NT2/D1 (cell line): ENCODE results near the gene APAF1.
A peak's percentile ranks its signal among the peaks of the same experiment; 100 is the strongest.
"Not testable (repeated sequence)": the region's sequence is repeated elsewhere in the genome, so short reads cannot be mapped to it uniquely, and the experiment has no call there.

ENCODE experiments used
- DNase-seq: peaks from one replicate; pipeline ENCODE4 v3.0.0-alpha.2; 2011; ENCODE audit warnings: low read depth, low spot score
- H3K27me3 ChIP-seq: 2 replicates; pipeline ENCODE4 v1.6.0; 2011; ENCODE audit warnings: mild to moderate bottlenecking; ENCODE audit not compliant: insufficient read length, insufficient read depth
- H3K36me3 ChIP-seq: 2 replicates; pipeline ENCODE4 v1.6.1; 2011; ENCODE audit warnings: mild to moderate bottlenecking, low read length, mixed read lengths; ENCODE audit not compliant: insufficient read depth, insufficient read length
- H3K4me1 ChIP-seq: 2 replicates; pipeline ENCODE4 v1.5.1; 2011; ENCODE audit not compliant: insufficient read depth, insufficient read length
- H3K4me3 ChIP-seq: 2 replicates; pipeline ENCODE4 v1.5.1; 2011; ENCODE audit warnings: low read depth; ENCODE audit not compliant: insufficient read length
- H3K9ac ChIP-seq: 2 replicates; pipeline ENCODE4 v1.6.0; 2011; ENCODE audit warnings: low read depth; ENCODE audit not compliant: insufficient read length
- H3K9me3 ChIP-seq: 2 replicates; pipeline ENCODE4 v1.5.1; 2011; ENCODE audit warnings: mild to moderate bottlenecking, low read length; ENCODE audit not compliant: insufficient read depth
- SUZ12 ChIP-seq: IDR thresholded peaks from 2 replicates; pipeline ENCODE4 v1.6.1; 2011; ENCODE audit not compliant: insufficient read length, insufficient read depth; ENCODE audit errors: extremely low read depth
- YY1 ChIP-seq: IDR thresholded peaks from 2 replicates; pipeline ENCODE4 v1.6.1; 2011; ENCODE audit not compliant: insufficient read length, insufficient read depth
- ZNF274 ChIP-seq: IDR thresholded peaks from 2 replicates; pipeline ENCODE4 v1.6.1; 2011; ENCODE audit warnings: mild to moderate bottlenecking, low read depth, low read length

The APAF1 gene

DNA sequence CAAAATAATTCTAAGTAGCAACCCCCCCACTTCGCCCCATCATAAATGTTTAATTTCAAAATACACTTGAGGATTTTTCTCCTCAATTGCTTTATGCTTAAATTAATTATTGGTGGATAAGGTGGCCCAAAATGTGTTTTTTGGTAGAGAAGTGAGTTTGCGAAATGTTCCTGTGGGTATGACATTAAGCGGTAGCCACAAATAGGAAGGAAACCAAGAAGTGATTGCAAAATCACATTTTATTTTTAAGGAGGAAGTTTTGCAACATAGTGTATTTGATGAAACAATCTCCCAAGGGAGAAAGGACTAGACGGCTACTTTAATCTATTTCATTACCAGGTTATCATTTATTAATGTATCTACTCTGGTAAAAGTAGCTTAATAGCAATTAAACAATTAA is 26.1 kb upstream of the APAF1 start:
- H3K4me1 ChIP-seq, result no peaks in the 10 kb centered on the region
- no peak overlapping the region for H3K4me3 ChIP-seq
- no peaks in the 10 kb centered on the region for H3K9me3 ChIP-seq
- H3K27me3 ChIP-seq, result no peaks in the 10 kb centered on the region
- H3K36me3 ChIP-seq, result no peaks in the 10 kb centered on the region
- TF ChIP-seq ZNF274, result no peak
- TF ChIP-seq YY1, result no peak
- no peak for TF ChIP-seq SUZ12
- no peak overlapping the region for H3K9ac ChIP-seq
- DNase-seq, result no peak

DNA sequence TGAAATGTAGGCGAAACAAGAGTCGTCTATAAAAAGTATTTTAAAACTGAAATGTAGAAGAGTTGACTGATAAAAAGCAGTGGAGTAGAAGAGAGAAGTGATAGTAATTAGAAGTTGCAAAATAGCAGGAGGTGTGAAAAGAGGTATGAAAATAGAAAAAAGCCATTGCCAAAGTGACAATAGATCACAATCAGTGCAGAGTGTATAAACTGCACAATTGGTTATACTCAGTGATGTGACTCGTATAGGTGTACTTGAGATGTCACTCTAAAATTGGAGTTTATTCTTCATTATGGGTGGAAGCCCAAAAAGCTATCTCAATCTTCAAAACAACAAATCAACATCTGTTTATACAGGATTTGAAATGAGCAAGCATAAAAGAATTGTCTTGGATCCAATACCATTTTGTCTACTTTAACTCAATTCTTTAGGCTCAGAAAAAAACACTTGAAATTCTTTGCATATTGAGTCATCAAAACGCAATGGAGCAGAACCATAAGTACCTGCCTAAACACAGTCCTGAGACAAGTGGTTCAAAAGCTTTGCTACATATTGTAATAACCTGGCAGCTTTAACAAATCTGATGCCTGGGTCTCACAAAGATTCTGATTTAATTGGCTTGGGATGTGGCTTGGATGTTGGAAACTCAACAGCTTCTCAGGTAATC is 9.3 kb upstream of the APAF1 start:
- H3K9me3 ChIP-seq, result no peaks in the 10 kb centered on the region
- no peak for DNase-seq
- H3K4me3 ChIP-seq, result no peak overlapping the region
- no peaks in the 10 kb centered on the region for H3K4me1 ChIP-seq
- no peaks in the 10 kb centered on the region for H3K27me3 ChIP-seq
- TF ChIP-seq ZNF274 (no peak), SUZ12 (no peak), YY1 (no peak)
- H3K9ac ChIP-seq, result no peak overlapping the region
- peaks cover 25% of the 10 kb centered on the region for H3K36me3 ChIP-seq

DNA sequence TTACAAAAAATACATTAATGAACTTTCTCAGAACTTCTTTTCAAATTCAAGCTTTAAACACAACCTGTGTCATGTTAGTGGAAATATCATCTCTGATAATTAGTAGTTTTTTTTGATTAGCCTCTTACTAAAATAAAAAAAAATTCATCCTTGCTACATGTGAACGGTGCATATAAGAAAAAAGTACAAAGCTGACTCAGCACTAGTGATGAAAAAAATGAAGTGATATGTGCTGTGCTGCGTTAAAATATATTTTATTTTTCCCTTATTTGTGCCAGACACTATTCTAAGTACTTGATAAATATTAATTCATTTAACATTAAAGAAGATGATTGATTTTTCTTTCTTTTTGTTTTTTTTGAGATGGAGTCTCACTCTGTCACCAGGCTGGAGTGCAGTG is 8.0 kb upstream of the APAF1 start:
- Histone ChIP-seq H3K36me3 (peaks cover 34% of the 10 kb centered on the region), H3K4me3 (no peak overlapping the region), H3K4me1 (no peaks in the 10 kb centered on the region), H3K27me3 (no peaks in the 10 kb centered on the region), H3K9me3 (no peaks in the 10 kb centered on the region), H3K9ac (no peak overlapping the region)
- DNase-seq, result no peak
- TF ChIP-seq YY1 (no peak), SUZ12 (no peak), ZNF274 (no peak)

DNA sequence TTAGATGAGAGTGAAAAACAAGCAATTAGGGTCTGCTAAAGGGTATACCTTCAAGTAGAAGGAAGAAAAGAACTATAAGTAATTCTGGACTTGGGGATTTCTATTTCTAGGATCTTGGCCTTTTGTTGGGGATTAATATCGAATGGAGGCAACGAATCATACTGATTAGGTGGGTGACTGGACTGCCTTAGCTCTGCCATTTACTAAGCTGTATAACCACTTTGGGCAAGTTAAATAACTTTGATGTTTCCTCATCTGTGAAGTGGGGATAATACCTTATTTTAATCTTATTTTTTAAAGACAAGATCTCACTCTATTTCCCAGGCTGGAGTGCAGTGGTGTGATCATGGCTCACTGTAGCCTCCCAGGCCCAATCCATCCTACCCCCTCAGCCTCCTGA is 7.1 kb upstream of the APAF1 start:
- DNase-seq, result no peak
- H3K9ac ChIP-seq, result no peak overlapping the region
- TF ChIP-seq ZNF274, result no peak
- H3K4me1 ChIP-seq, result no peaks in the 10 kb centered on the region
- H3K27me3 ChIP-seq, result no peaks in the 10 kb centered on the region
- H3K4me3 ChIP-seq, result no peak overlapping the region
- peaks cover 26% of the 10 kb centered on the region for H3K36me3 ChIP-seq
- no peaks in the 10 kb centered on the region for H3K9me3 ChIP-seq

DNA sequence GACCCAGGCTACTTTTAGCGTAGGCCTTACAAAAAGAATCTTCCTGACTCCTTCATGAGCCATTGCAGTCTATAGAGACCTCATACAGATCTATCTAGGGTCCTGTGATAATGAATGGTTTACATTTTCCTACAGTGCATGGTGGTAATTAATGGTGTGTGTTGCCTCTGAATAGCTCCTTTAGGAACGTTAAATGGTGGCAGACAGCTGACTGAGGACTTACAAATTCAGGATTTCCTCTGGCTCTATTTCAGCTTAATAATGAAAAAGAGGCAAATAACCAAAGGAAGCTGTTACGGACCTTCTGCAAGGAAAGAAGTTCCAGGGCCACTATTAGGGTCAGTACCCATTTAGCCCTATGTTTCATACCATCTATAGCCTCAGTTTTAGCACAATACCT is 5.6 kb upstream of the APAF1 start:
- no peak overlapping the region for H3K4me3 ChIP-seq
- TF ChIP-seq SUZ12 (no peak), YY1 (no peak), ZNF274 (no peak)
- no peaks in the 10 kb centered on the region for H3K27me3 ChIP-seq
- H3K9ac ChIP-seq, result no peak overlapping the region
- no peaks in the 10 kb centered on the region for H3K9me3 ChIP-seq
- peaks cover 15% of the 10 kb centered on the region for H3K36me3 ChIP-seq
- DNase-seq, result no peak
- no peaks in the 10 kb centered on the region for H3K4me1 ChIP-seq

DNA sequence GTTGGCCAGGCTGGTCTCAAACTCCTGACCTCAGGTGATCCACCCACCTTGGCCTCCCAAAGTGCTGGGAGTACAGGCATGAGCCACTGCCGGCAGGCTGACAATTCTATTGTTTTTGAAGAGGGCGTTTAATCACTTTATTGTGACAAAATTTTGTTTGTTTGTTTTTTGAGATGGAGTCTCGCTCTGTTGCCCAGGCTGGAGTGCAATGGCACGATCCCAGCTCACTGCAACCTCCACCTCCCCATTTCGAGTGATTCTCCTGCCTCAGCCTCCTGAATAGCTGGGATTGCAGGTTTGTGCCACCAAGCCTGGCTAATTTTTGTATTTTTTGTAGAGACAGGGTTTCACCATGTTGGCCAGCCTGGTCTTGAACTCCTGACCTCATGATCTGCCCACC is 2.3 kb upstream of the APAF1 start:
- H3K4me1 ChIP-seq, H3K9me3 ChIP-seq, H3K9ac ChIP-seq, DNase-seq, H3K4me3 ChIP-seq, H3K27me3 ChIP-seq: not testable (repeated sequence)
- peaks cover 15% of the 10 kb centered on the region for H3K36me3 ChIP-seq

DNA sequence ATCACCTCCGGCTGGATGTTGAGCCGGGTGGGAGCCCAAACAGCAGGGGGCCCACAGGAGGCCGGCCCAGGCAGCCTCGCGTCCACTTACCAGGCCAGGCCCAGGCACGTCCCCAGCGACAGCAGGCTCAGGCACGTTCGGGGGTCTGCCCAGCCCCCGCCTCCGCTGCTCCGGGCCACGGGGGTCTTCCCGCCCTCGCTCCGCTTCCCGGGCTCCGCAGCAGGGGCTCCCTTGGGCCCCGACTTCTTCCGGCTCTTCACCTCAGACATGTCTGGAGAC is 718 bp upstream of the APAF1 start:
- DNase-seq, result no peak
- Histone ChIP-seq H3K4me1 (no peaks in the 10 kb centered on the region), H3K9me3 (no peaks in the 10 kb centered on the region), H3K4me3 (peak overlapping the region; percentile 94), H3K27me3 (no peaks in the 10 kb centered on the region), H3K9ac (peak overlapping the region; percentile 82), H3K36me3 (peaks cover 28% of the 10 kb centered on the region)
- TF ChIP-seq YY1 (no peak), ZNF274 (no peak), SUZ12 (no peak)

DNA sequence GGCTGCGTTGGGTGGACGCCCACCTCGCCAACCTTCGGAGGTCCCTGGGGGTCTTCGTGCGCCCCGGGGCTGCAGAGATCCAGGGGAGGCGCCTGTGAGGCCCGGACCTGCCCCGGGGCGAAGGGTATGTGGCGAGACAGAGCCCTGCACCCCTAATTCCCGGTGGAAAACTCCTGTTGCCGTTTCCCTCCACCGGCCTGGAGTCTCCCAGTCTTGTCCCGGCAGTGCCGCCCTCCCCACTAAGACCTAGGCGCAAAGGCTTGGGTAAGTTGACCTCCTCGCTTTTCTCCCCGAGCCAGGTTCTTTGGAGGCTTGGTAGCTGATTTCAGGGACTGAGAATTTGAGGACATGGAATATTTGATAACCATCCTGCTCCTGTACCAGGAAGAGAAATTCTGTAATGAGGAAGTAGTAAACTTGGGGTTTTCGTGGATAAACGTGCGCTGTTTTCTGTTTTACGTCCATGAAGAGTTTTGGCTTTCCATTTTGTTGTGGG is 530 bp downstream of the APAF1 start:
- H3K36me3 ChIP-seq, result peaks cover 35% of the 10 kb centered on the region
- H3K4me3 ChIP-seq, result peak overlapping the region; percentile 94
- peak overlapping the region; percentile 92 for H3K9ac ChIP-seq
- TF ChIP-seq ZNF274, result no peak
- no peak for TF ChIP-seq YY1
- no peak for TF ChIP-seq SUZ12
- H3K4me1 ChIP-seq, result no peaks in the 10 kb centered on the region
- no peaks in the 10 kb centered on the region for H3K9me3 ChIP-seq
- no peak for DNase-seq
- H3K27me3 ChIP-seq, result no peaks in the 10 kb centered on the region
